K562 (cell line): ENCODE results near the gene MAB21L3. TPM values are rescaled to one million over a fixed set of nuclear protein-coding genes. Genes with fewer than 3 reads are reported as not detected.

Source experiments
- BRCA1 ChIP-seq, 2 experiments: fragments of 450-650 bp in 1 of 2; sonication (generic) in 1 of 2; formaldehyde crosslinking in 1 of 2; IDR thresholded peaks; 2 replicates each; pipeline versions ENCODE4 v1.5.0 to v1.6.1; 2017 to 2020; ENCODE audit warnings: mild to moderate bottlenecking in 1 of 2, missing genetic modification reagents in 1 of 2
- ESRRA ChIP-seq: fragments of 450-650 bp; IDR thresholded peaks from 2 replicates; pipeline ENCODE4 v1.6.1; 2014; ENCODE audit warnings: low read depth, mild to moderate bottlenecking, moderate library complexity, borderline replicate concordance
- HBP1 ChIP-seq: fragments of 450-650 bp; formaldehyde crosslinking; IDR thresholded peaks from 2 replicates; pipeline ENCODE4 v1.4.0; 2022; ENCODE audit warnings: missing genetic modification characterization
- HMG20A ChIP-seq: fragments of 450-650 bp; formaldehyde crosslinking; conservative IDR thresholded peaks from 2 replicates; pipeline ENCODE4 v1.4.0; 2020; ENCODE audit warnings: mild to moderate bottlenecking, mixed read lengths
- NFRKB ChIP-seq: fragments of 450-650 bp; IDR thresholded peaks from 2 replicates; pipeline ENCODE4 v1.6.1; 2016; ENCODE audit warnings: low read depth
- RBM34 ChIP-seq: fragments of 200-400 bp; formaldehyde crosslinking; IDR thresholded peaks from 2 replicates; pipeline ENCODE4 v1.6.1; 2018; ENCODE audit warnings: low read length, borderline replicate concordance; ENCODE audit not compliant: insufficient read depth
- SNAPC5 ChIP-seq: fragments of 250-450 bp; sonication (Bioruptor Pico); IDR thresholded peaks from 2 replicates; pipeline ENCODE4 v1.8.0; 2021; ENCODE audit warnings: moderate library complexity, mild to moderate bottlenecking, inconsistent platforms
- ZNF12 ChIP-seq: sonication (generic); formaldehyde crosslinking; IDR thresholded peaks from 2 replicates; pipeline ENCODE4 v1.4.0; 2020; ENCODE audit warnings: mild to moderate bottlenecking, missing genetic modification reagents
- ZNF277 ChIP-seq: fragments of 250-450 bp; sonication (Bioruptor Pico); IDR thresholded peaks from 2 replicates; pipeline ENCODE4 v1.8.0; 2022; ENCODE audit warnings: inconsistent platforms, mild to moderate bottlenecking, moderate library complexity, borderline replicate concordance
- ZNF280B ChIP-seq: fragments of 250-450 bp; sonication (Bioruptor Pico); IDR thresholded peaks from 2 replicates; pipeline ENCODE4 v1.5.1; 2021; ENCODE audit warnings: mild to moderate bottlenecking
- polyA plus RNA-seq, 8 experiments: library from polyadenylated mRNA; depleted of rRNA in 4 of 8; stranded (reverse) in 5 of 8; unstranded in 3 of 8; fragments of >200 nt; fragmentation: Nextera tagmentation in 2 of 8; fragmentation: Illumina TruSeq in 1 of 8; extraction: Ambion mirVana in 2 of 8; extraction: Trizol in 1 of 8; gene quantifications; 2 replicates each; pipeline versions ENCODE4 v1.2.1 to v1.2.3, GENCODE V29; 2011 to 2014; ENCODE audit warnings: inconsistent platforms in 1 of 8, missing spikeins in 1 of 8
- total RNA-seq, 7 experiments: library from RNA; depleted of rRNA in 6 of 7; stranded (reverse); fragments of >200 nt in 6 of 7; fragmentation: Illumina TruSeq in 2 of 7; extraction: Trizol in 2 of 7; gene quantifications; 2 replicates each; pipeline versions ENCODE4 v1.2.1 to v1.2.3, GENCODE V29; 2011 to 2021; ENCODE audit warnings: low replicate concordance in 1 of 7

Gene MAB21L3
- total and polyA plus RNA-seq, 9 of the 15 experiments (the other 6 are each of a cell fraction or from before 2014, with no cell fraction given), result not detected

GRCh38 chr1:116167625-116168276 lies 56.6 kb downstream of the MAB21L3 start (continued):
- TF ChIP-seq ZNF280B (CRISPR knock-in tag), result no peak
- TF ChIP-seq NFRKB, result no peak
- no peak for TF ChIP-seq HMG20A (CRISPR knock-in tag)
- 0 out of 2 replicates have a peak, but pooled peaks have one; percentile 11 for TF ChIP-seq HBP1
- TF ChIP-seq RBM34, result no peak
- 0 out of 2 replicates have a peak, but pooled peaks have one; percentile 14 for TF ChIP-seq ESRRA
- TF ChIP-seq BRCA1 (IDR thresholded peaks at IDR 0.05), result no peak
- TF ChIP-seq BRCA1 (CRISPR knock-in tag; IDR thresholded peaks at IDR 0.05), result no peak
- TF ChIP-seq ZNF12 (CRISPR knock-in tag), result no peak
- no peak for TF ChIP-seq ZNF277 (CRISPR knock-in tag)
- no peak for TF ChIP-seq SNAPC5 (CRISPR knock-in tag)
- TF ChIP-seq, all 486 proteins: peak for 14
